GM19239 (cell line): ENCODE measurements around the gene RAB13.
"Not testable (repeated sequence)": the region's sequence is repeated elsewhere in the genome, so short reads cannot be mapped to it uniquely, and the experiment has no call there.

Experiments
- DNase-seq: peaks from one replicate; pipeline ENCODE4 v3.0.0; 2011; ENCODE audit warnings: low spot score; ENCODE audit not compliant: insufficient read length
- FAIRE-seq: peaks from 2 replicates; lab custom pipeline; 2011; peaks lifted over from hg19 to GRCh38; lab: Jason Lieb, UNC

Gene RAB13

GRCh38 chr1:153985941-153986761, at the start of gene RAB13:
RAB13 (minus strand) TSS chr1:153986339; CDS start chr1:153986236, 103 bp downstream.
- no peak for DNase-seq
- peak; percentile 35 for FAIRE-seq

GRCh38 chr1:154033697-154034096, 47.6 kb upstream of the RAB13 start:
- FAIRE-seq, DNase-seq: not testable (repeated sequence)

GRCh38 chr1:154019940-154020339, 33.8 kb upstream of the RAB13 start:
- FAIRE-seq (no peak), DNase-seq (no peak)

GRCh38 chr1:154019269-154019668, 33.1 kb upstream of the RAB13 start:
- DNase-seq = no peak
- FAIRE-seq = no peak

GRCh38 chr1:154014154-154014907, 28.2 kb upstream of the RAB13 start:
- FAIRE-seq = peak; percentile 11
- peak; percentile 9 for DNase-seq

- not testable (repeated sequence) for DNase-seq, FAIRE-seq
These were observed 26.4 kb upstream of the RAB13 start for GRCh38 chr1:154012543-154012942.

- FAIRE-seq (no peak), DNase-seq (no peak)
These were observed 26.0 kb upstream of the RAB13 start for GRCh38 chr1:154012129-154012528.

GRCh38 chr1:154006136-154006535, 20.0 kb upstream of the RAB13 start:
- FAIRE-seq = no peak
- no peak for DNase-seq

GRCh38 chr1:154000420-154000819, 14.3 kb upstream of the RAB13 start:
- FAIRE-seq = no peak
- DNase-seq = no peak

GRCh38 chr1:153996882-153997281, 10.7 kb upstream of the RAB13 start:
- not testable (repeated sequence) for FAIRE-seq

GRCh38 chr1:153995640-153996039, 9.5 kb upstream of the RAB13 start:
- FAIRE-seq = no peak

More at GRCh38 chr1:153996882-153997281, 10.7 kb upstream of the RAB13 start:
- DNase-seq = not testable (repeated sequence)

GRCh38 chr1:153995202-153995601, 9.1 kb upstream of the RAB13 start:
- FAIRE-seq (no peak), DNase-seq (no peak)

More at GRCh38 chr1:153995640-153996039, 9.5 kb upstream of the RAB13 start:
- no peak for DNase-seq

GRCh38 chr1:153991806-153992205, 5.7 kb upstream of the RAB13 start:
- FAIRE-seq (no peak), DNase-seq (no peak)

- no peak for FAIRE-seq
- no peak for DNase-seq
These were observed 5.1 kb upstream of the RAB13 start for GRCh38 chr1:153991151-153991630.

GRCh38 chr1:153990468-153991150, 4.5 kb upstream of the RAB13 start, which contains the start of gene RPS27:
RPS27 (plus strand) TSS chr1:153990762; CDS start chr1:153990797, 35 bp downstream.
- FAIRE-seq (peak; percentile 95), DNase-seq (peak; percentile 83)

GRCh38 chr1:153987621-153988020, 1.5 kb upstream of the RAB13 start:
- no peak for FAIRE-seq
- no peak for DNase-seq

GRCh38 chr1:153985341-153985912, 712 bp downstream of the RAB13 start:
- DNase-seq = no peak
- FAIRE-seq = no peak

- FAIRE-seq (no peak), DNase-seq (no peak)
These were observed 1.8 kb downstream of the RAB13 start for GRCh38 chr1:153984123-153984894.

- not testable (repeated sequence) for DNase-seq, FAIRE-seq
These were observed 4.4 kb downstream of the RAB13 start for GRCh38 chr1:153981735-153982134.
